ENCODE data around the gene GRWD1. TPM values are rescaled to one million over a fixed set of nuclear protein-coding genes. Genes with fewer than 3 reads are reported as not detected.

Gene GRWD1
- 27.6 TPM for total RNA-seq

DNA sequence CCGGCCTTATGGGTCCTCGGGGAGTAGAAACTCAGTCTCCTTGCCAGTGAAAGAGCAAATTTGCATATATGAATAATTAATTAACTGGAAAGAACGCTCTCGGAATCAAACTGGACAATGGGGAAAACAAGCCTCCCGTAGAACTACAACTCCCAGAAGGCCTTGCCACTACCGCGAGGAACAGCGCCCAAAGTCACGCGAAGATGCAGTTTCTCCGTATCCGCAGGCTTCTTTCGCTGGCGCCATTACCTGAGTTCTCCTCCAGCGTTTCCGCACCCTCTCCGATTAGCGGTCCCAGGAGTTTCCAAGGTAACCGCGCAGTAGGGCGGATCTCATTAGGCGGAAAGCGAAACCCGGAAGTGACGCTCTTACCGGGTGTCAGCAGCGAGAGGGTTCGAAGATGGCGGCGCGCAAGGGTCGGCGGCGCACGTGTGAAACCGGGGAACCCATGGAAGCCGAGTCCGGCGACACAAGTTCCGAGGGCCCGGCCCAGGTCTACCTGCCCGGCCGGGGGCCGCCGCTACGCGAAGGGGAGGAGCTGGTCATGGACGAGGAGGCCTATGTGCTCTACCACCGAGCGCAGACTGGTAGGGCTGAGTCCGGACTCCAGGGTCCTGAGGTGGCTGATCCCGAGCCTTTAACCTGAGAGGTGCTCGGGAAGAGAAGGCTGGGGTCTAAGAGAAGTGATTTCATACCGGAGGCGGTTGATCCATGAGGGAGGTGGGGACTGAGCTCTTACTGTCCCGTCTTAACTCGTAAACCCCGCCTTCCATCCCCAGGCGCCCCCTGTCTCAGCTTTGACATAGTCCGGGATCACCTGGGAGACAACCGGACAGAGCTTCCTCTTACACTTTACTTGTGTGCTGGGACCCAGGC lies at the start of gene GRWD1:
GRWD1 (plus strand) TSS at position 378 of the 876 bp plus-strand sequence; CDS start at position 401, 23 bp downstream.
- DNase-seq (ENCODE audit: low spot score): peak; percentile 95

DNA sequence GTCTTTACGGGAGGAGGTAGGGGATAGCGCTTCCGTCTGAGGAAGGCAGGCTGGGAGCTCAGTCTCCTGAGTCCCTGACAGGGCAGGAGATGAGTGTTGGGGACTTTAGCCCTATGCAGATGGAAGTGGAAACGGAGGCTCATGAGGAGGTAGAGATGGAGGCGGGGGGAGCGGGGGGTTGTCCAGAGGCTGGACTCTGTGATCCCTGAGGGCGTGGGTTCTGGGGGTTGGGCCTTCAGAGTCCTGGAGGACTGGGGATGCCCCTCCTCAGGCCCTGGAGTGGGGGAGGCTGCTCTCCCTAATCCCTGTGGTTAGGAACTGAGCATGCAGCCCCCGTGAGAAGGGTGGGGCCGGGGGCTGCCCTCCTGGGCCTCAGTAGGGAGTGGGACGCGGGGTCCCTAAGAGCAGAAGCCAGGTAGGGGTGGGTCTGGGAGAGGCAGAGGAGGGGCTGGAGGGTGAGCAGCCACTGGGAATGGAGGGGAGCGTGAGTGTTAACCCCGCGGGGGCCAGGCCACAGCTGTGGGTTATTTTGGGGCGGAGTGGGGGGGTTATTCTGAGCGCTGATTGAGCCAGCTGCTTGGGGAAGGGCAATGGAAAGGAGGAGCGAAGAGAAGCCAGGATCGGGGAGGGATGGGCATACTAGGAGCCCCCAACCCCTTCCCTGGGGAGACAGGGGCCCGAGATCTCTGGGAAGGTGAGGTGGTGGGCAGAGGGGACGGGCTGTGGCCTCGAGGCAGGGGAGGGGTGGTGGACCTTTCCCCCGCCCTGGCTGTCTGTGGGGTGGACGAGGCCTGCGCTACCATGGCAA lies 49.6 kb upstream of the GRWD1 start:
- DNase-seq (ENCODE audit: low spot score): no peak

- DNase-seq (ENCODE audit: low spot score): no peak
Measured at GRCh38 chr19:48396824-48397176, 49.0 kb upstream of the GRWD1 start.

- no peak for DNase-seq (ENCODE audit: low spot score)
Measured at GRCh38 chr19:48397263-48398101, 48.3 kb upstream of the GRWD1 start.

- DNase-seq (ENCODE audit: low spot score): no peak
Measured at GRCh38 chr19:48398102-48398374, 47.7 kb upstream of the GRWD1 start.

DNA sequence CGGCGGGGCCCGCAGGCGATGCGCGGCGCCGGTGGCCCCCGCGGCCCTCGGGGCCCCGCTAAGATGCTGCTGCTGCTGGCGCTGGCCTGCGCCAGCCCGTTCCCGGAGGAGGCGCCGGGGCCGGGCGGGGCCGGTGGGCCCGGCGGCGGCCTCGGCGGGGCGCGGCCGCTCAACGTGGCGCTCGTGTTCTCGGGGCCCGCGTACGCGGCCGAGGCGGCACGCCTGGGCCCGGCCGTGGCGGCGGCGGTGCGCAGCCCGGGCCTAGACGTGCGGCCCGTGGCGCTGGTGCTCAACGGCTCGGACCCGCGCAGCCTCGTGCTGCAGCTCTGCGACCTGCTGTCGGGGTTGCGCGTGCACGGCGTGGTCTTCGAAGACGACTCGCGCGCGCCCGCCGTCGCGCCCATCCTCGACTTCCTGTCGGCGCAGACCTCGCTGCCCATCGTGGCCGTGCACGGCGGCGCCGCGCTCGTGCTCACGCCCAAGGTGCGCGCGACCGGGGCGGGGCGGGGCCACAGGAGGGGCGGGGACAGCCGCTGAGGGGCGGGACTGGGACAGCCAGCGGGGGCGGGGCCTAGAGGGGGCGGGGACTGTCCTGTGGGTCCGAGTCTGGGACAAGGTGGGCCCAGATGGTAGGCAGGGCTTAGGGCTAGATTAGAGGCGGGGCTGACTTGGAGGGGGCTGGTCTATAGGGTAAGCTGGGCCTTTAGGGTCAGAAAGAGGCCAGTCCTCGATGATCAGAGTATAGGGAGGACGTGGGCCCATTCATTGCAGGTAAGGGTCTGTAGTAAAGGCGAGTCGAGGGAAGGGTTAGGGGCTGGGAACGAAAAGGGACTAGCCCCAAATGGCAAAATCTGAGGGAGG lies 47.2 kb upstream of the GRWD1 start:
- peak; percentile 68 for DNase-seq (ENCODE audit: low spot score)

- DNase-seq (ENCODE audit: low spot score): peak; percentile 40
Measured at GRCh38 chr19:48400018-48400742, 45.6 kb upstream of the GRWD1 start.

- DNase-seq (ENCODE audit: low spot score): no peak
Measured at GRCh38 chr19:48401287-48401686, 44.5 kb upstream of the GRWD1 start.

DNA sequence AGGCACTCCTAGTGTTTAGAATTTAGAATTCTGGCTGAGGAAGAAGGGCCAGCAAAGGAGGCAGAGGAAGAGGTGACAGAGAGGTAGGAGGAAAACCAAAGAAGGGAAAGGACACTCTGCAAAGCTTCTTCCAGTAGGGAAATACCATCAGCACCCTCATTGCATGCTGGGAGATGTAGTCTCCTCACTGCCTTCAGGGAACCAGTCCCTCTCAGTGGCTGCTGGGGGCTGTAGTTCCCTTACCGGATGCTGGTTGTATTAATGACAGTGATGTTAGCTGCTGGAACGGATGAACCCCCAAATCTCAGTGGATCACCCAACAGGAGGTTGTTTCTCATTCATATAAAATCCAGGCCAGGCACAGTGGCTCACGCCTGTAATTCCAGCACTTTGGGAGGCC lies 42.2 kb upstream of the GRWD1 start:
- peak; percentile 47 for DNase-seq (ENCODE audit: low spot score)

DNA sequence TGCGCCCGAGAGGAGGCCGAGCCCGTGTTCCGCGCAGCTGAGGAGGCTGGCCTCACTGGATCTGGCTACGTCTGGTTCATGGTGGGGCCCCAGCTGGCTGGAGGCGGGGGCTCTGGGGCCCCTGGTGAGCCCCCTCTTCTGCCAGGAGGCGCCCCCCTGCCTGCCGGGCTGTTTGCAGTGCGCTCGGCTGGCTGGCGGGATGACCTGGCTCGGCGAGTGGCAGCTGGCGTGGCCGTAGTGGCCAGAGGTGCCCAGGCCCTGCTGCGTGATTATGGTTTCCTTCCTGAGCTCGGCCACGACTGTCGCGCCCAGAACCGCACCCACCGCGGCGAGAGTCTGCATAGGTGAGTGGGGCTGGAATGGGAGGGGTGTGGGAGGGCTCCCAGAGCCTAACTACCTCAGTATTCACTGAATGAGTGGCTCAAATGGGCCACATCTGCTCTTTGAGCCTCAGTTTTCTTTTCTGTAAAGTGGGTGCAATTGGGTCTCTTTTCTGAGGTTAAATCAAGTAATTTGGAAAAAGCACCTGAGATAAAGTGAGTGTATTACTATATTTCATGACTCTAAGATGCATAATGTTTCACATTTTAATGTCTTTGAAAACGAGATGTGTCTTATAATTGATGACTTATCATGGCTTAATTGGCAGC lies 40.6 kb upstream of the GRWD1 start:
- DNase-seq (ENCODE audit: low spot score): no peak

- DNase-seq (ENCODE audit: low spot score): no peak
Measured at GRCh38 chr19:48405850-48406249, 39.9 kb upstream of the GRWD1 start.

DNA sequence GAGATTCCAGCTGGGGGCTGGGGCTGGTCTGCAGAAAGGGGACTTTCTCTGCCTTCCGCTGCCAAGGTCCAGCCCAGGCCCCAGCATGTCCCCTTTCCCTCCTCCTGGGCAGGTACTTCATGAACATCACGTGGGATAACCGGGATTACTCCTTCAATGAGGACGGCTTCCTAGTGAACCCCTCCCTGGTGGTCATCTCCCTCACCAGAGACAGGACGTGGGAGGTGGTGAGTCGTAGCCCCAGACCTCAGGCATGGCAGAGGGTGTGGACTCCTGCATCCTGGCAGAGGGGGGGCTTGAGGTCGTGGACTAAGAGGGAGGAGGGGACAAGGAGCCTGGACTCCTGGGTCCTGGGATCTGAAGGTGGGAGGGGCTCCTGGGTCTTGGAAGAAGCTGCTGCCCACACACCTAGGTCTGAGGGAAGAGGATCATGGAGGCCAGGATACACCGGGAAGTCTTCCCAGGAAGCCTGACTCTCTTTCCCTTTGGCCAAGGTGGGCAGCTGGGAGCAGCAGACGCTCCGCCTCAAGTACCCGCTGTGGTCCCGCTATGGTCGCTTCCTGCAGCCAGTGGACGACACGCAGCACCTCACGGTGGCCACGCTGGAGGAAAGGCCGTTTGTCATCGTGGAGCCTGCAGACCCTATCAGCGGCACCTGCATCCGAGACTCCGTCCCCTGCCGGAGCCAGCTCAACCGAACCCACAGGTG lies 31.8 kb upstream of the GRWD1 start:
- no peak for DNase-seq (ENCODE audit: low spot score)

DNA sequence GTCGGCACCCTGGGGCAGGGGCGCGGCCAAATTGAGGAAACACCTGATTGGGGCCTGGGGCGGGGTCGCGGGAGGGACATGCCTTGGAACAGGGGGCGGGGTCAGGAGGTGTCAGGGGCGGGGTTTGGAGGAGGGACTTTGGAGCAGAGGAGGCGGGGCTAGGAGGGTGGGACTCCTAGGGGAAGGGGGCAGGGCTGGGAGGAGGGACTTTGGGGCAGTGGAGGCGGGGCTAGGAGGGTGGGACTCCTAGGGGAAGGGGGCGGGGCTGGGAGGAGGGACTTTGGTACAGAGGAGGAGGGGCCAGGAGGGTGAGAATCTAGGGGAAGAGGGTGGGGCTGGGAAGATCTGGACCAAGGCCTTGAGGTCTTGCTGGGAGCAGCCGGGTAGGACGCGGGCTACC lies 30.4 kb upstream of the GRWD1 start:
- DNase-seq (ENCODE audit: low spot score): peak; percentile 77

DNA sequence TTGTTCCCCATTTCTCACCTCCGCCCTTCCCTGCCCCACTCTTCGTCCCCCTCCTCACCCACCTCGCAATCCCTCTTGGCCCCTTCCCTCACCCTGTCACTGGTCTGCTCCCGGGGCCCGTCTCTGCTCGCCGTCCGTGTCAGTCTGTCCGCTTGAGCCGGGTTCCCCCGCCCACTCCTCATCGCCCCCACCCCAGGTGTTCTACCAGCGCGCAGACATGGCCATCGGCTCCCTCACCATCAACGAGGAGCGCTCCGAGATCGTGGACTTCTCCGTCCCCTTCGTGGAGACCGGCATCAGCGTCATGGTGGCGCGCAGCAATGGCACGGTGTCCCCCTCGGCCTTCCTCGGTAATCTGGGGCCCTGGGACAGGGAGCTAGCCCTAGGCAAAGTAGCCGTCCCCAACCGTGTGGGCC lies 30.0 kb upstream of the GRWD1 start:
- DNase-seq (ENCODE audit: low spot score): no peak

- no peak for DNase-seq (ENCODE audit: low spot score)
Measured at GRCh38 chr19:48417421-48417820, 28.4 kb upstream of the GRWD1 start.

- no peak for DNase-seq (ENCODE audit: low spot score)
Measured at GRCh38 chr19:48418317-48419064, 27.3 kb upstream of the GRWD1 start.

DNA sequence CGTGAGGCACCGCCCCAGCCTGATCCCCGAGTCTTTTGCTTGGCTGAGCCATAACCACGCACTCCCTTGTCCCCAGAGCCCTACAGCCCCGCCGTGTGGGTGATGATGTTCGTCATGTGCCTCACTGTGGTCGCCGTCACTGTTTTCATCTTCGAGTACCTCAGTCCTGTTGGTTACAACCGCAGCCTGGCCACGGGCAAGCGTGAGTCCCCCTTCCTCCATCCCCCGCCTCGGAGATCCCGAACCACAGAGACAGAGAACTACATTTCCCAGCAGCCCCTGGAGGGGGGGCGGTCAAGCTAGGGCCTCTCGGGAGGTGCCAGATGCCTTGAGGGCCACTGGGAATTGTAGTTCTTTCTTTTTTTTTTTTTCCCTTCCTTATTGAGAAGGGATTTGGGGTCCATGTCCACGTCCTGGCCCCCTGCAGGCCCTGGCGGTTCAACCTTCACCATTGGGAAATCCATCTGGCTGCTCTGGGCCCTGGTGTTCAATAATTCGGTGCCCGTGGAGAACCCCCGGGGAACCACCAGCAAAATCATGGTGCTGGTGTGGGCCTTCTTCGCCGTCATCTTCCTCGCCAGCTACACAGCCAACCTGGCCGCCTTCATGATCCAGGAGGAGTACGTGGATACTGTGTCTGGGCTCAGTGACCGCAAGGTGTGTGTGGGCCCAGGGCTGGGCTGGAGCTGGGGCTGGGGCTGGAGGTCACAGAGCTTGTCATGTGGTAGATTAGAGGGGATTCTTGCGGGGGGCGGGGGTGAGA lies 26.4 kb upstream of the GRWD1 start:
- no peak for DNase-seq (ENCODE audit: low spot score)

- DNase-seq (ENCODE audit: low spot score): no peak
Measured at GRCh38 chr19:48421548-48421947, 24.2 kb upstream of the GRWD1 start.
